TTC549 (cell line): Measurements from ENCODE around the gene ETFDH.
"Not testable (repeated sequence)": the region's sequence is repeated elsewhere in the genome, so short reads cannot be mapped to it uniquely, and the experiment has no call there.

Experiments
- FAIRE-seq: peaks from 2 replicates; lab custom pipeline; 2012; peaks lifted over from hg19 to GRCh38; lab: Jason Lieb, UNC

ETFDH gene

DNA sequence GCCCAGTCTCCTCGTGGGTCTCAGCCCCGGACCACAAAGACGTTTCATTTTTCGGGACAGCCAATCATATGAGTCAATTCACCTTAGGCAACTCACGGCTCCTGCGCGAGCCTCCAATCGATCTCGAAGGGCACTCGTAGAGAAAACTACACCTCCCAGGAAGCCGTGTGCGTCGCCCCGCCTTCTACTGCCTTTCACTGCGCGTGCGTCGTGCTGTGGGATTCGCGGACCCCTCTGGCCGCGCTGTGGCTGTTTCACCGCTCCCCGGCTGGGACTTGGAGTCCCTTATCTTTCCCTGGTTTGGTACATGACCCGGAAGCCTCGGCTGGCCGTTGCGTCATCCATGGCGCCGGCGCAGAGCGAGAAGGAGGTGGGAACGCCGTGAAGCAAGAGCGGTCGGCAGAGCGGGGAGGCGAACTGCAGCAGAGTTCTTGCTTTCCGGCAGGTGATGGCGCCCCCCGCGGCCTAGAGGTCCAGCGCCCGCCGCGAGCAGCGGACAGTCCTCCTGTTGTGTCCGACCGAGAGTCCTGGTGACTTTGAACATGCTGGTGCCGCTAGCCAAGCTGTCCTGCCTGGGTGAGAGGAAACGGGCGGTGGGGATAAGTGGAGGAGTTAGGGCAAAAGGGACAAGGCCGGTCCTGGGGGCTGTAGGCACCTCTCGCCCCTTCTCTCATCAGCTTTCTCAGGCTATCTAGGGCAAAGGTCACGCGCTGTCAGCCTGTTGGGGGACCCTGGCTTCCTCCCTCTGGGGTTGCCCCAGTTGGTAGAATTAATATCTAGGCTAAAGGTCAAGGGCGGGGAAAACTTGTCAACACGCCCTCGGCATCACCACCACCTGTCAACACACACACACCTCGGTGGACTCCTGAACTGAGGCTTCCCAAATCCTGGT is at the start of gene ETFDH:
Gene ETFDH (plus strand): TSS at position 382 of the 892 bp plus-strand sequence. CDS start 161 bp downstream, at position 543.
- FAIRE-seq: peak; percentile 97

DNA sequence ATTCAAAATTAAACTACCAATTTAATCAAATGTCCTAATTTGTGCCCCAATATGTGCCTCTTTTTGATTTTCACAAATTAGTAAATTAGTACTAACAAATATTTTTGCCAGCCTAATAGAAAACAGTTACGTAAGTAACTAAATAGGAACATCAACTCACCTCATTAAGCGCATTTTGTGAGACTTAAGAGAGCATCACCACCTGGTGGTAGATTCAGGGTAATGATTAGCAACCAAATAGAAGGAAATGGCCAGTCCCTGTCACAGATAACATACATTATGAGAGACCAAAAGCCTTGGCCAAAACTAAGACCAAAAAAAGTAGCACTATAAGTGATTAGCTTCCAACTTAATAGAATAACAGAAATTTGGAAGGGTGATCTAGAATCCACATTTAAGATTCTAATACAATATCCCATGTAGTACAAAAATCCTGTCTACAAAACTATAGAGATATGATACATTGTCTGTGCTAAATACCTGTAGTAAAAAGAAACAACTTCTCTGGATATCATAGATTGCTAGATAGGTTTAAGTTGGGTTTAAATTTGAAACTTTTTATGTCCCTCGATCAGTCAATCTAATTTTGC is 47.1 kb upstream of the ETFDH start:
- FAIRE-seq: peak; percentile 93

DNA sequence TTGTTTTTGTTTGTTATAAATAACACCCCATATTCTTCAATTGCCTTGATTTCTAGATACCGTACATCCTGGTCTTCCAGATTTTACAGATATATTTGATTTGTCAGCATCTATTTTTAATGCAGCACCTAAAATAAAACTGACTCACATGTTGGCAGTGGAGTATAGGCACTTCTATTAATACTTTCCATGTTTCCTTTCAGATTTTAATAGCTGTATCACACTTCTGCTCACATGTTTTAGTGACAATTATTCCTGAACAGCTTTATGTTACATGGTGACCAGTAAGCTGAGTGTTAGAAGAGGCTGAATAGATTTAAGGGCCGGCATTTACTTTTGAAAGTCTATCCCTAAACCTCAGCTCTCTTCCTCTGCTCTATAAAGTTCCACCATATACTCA is 46.6 kb upstream of the ETFDH start:
- FAIRE-seq: no peak

DNA sequence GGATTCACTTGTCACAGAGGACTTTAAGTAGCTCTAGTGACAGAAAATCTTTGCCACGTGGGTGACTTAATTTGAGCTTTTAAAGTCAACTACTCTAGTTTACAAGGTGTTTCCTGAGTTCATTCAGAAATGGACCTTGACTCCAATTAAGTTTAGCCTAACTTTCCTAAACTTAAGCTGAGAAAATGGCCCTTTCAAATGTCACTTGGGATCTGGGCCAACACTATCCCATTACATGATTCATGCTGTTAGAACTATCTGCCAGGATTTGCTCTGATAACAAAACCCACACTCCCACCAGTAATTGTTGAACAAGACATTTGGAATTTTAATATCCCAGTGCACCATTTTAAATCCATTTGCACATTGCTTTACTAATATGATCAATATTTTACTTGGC is 41.2 kb upstream of the ETFDH start:
- no peak for FAIRE-seq

DNA sequence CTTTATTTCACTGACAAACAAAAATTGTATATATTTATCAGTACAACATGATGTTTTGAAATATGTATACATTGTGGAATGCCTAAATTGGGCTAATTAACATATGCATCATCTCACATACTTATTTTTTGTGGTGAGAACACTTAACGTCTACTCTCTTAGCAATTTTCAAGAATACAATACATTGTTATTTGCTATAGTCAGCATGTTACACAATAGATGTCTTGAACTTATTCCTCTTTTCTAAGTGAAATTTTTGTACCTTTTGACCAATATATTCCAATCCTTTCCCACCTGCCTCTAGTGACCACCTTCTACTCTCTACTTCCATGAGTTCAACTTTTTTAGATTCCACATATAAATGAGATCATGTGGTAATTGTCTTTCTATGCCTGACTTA is 35.5 kb upstream of the ETFDH start:
- no peak for FAIRE-seq

DNA sequence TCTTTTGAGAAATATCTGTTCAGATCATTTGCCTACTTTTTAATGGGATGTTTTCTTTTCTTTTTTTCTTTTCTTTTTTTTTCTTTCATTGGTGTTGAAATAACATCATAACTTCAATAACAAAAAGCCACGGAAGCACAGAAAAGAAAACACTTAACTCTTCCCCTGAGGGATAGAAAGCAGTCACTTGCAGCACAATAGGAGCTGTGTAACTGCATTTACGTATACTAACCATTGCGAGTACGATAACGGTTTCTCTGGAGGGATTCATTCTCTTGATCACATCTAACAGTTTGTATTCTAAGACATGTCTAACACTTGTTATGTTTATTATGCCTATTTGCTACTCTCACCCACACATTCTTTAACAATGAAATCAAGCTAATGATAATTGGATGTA is 27.7 kb upstream of the ETFDH start:
- FAIRE-seq: no peak

DNA sequence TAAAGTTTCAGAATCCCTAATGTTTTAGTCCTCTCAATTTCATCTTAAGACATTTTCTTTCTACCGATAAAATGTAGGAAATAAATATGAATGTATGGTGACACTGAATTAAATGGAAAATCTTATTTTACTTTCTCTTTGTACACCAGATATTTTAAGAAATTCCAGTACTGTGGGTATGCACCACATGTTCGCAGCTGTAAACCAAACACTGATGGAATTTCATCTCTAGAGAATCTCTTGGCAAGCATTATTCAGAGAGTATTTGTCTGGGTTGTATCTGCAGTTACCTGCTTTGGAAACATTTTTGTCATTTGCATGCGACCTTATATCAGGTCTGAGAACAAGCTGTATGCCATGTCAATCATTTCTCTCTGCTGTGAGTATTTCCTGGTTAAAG is 27.3 kb upstream of the ETFDH start:
- FAIRE-seq: no peak

DNA sequence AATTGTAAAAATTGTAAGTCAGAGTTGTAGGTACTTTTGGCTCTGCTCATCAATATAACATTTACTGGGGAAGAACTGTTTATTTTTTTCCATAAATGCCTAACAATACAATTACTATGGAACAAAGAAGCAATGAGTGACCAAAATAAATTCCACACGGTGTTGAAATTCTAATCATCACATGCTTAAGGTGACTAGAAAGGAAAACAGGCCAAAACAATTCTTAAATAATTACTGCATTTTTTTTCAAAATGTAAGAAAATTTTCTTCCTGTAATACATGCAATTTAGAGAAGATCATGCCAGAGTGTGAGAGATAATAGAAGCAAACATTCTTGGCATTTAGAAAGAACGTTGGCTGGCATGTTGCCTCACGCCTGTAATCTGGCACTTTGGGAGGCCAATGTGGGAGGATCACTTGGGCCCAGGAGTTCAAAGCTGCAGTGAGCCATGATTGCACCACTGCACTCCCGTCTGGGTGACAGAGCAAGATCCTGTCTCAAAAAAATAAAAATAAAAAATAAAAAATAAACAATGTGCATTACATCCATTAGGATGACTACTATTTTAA is 22.9 kb upstream of the ETFDH start:
- FAIRE-seq: no peak

DNA sequence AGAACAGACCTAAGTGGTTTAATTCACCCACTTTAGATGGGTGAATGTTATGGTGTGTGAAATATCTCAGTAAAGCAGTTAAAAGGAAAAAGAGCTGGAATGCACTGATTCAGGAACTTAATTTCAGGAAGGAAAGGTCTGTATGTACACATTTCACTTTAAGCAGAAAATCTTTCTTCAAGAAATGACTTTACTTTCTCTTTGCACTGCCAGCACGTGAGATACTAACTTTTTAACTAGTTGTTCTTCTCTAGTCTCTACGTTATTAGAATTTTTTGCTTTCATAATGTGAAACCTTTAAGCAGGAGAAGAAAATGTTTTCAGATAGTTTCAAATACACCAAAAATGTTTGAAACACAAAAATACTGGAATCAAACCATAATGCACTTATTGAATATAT is 19.2 kb upstream of the ETFDH start:
- FAIRE-seq: no peak

DNA sequence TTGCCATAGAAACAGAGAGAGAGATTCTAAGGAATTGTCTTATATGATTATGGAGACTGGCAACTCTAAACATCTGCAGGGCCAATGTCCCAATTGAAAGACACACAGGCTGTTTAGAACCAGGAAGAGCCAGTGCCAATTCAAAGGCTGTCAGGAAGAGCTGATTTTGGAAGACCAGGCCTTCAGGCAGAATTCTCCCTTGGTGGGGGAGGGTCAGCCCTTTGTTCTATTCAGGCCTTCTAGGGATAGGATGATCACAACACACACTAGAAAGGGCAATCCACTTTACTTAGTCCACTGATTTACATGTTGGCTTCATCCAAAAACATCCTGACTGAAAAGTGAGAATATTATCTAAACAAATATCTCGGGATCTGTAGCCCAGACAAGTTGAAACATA is 15.7 kb upstream of the ETFDH start:
- FAIRE-seq: no peak

DNA sequence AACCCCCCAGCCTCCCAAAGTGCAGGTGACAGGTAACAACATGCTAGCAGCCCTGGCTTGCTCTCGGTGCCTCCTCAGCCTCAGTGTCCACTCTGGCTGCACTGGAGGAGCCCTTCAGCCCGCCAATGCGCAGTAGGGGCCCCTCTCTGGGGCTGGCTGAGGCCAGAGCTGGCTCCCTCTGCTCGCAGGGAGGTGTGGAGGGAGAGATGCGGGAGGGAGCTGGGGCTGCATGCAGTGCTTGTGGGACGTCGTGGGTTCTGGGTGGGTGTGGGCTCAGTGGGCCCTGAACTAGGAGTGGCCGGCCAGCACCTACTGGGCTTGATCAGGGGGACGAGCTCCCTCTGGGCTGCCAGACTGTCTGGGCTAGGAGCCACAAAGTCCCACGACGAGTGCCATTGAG is 14.8 kb upstream of the ETFDH start:
- FAIRE-seq: no peak

DNA sequence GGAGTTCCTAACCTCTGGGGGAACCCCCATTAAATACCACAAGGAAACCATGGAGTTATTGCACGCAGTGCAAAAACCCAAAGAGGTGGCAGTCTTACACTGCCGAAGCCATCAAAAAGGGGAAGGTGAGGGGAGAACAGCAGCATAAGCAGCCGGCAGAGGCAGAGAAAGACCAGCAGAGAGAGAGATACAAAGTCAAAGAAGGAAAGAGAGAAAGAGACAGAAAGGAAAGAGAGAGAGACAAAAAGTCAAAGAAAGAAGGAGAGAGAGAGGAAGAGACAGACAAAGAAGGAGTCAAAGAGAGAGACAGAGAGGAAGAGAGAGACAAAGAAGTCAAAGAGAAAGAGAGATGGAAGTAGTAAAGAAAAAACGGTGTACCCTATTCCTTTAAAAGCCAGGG is 8.8 kb upstream of the ETFDH start:
- not testable (repeated sequence) for FAIRE-seq

DNA sequence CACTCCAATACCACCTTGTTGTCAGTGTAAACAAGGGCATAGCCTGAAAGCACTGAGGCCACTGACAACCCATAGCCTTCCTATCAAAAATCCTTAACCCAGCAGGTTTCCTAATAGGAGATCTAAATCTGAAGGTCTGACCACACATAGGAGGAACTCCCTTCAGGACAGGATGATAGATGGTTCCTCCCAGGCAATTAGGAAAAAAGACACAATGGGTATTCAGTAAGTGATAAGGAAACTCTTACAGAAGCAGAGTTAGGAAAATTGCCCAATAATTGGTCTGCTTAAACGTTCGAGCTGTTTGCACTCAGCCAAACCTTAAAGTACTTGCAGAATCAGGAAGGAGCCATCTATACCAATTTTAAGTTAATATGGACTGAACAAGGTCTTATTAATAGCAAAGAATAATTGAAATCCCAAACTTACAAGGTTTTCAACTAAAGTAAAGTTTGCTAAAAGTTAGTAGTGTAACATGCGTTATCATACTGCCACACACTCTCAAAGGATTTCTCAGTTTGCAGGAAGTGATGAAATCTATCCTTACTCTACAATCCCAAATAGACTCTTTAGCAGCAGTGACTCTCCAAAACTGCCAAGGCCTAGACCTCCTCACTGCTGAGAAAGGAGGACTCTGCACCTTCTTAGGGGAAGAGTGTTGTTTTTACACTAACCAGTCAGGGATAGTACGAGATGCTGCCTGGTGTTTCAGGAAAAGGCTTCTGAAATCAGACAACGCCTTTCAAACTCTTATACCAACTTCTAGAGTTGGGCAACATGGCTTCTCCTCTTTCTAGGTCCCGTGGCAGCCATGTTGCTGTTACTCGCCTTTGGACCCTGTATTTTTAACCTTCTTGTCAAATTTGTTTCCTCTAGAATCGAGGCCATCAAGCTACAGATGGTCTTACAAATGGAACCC is 8.1 kb upstream of the ETFDH start:
- not testable (repeated sequence) for FAIRE-seq

DNA sequence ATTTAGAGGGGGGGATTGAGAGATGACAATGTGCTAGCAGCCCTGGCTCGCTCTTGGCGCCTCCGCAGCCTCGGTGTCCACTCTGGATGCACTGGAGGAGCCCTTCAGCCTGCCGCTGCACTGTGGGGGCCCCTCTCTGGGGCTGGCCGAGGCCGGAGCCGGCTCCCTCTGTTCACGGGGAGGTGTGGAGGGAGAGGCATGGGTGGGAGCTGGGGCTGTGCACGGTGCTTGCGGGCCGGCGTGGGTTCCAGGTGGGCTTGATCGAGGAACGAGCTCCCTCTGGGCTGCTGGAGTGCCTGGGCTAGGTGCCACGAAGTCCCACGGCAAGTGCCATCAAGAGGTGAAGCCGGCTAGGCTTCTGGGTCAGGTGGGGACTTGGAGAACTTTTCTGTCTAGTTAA is 7.3 kb upstream of the ETFDH start:
- FAIRE-seq: no peak

DNA sequence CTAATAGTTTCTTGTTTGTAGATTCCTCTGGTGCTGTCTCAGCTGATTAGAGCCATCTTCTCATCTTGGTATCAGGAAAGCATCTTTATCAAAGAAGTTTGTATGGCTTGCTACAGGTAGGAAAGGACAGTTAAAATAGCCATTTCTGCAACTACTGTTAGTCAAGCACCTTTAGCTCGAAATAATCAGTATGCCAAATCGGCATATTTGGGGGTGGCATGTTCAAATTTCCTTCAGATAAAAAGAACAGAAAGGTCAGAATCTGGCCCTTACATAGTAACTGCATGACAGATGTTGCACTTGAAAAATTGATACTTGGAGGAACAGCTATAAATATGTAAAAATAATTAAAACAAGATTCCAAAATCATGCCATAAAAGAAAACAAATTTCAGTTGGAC is 5.2 kb upstream of the ETFDH start:
- FAIRE-seq: no peak

DNA sequence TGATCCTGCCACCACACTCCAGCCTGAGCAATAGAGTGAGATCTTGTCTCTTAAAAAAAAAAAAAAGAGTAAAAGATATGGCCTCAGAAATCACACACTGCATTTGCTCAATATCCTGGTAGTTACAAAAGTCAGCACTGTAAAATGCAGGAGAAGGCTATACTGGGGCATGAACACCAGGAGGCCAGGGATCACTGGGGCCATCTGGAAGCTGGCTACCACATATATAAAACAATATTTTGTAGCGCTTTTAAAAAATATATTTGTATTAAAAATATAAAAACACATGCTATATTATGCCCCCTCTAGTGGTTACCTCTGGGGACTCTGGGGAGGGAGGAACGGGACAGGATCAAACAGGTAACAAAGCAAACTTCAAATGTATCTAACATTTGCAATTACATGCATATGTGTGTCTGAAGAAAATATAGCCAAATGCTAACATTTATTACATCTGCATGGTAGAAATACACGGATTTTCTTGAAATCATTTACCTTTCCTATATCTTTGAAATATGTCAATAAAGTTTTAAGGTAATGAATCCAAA is 4.4 kb upstream of the ETFDH start:
- FAIRE-seq: no peak

DNA sequence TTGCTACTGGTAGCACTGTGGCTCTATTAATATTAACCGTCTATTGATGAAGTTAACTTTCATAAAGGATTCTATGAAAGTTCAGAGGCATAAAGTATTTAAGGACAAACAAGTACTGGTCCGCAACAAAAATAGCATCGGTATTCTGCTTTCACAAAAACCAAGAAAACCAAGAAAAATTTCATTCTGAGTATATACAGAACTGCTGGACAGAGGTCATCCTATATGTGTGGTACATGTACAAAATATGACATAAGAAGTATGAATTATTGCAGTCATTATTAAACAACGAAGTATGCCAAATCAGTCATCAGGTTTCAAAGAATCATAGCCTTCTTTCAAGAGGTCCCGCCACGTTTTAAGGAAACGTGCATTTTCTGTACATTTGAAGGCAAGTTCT is 2.8 kb upstream of the ETFDH start:
- no peak for FAIRE-seq

DNA sequence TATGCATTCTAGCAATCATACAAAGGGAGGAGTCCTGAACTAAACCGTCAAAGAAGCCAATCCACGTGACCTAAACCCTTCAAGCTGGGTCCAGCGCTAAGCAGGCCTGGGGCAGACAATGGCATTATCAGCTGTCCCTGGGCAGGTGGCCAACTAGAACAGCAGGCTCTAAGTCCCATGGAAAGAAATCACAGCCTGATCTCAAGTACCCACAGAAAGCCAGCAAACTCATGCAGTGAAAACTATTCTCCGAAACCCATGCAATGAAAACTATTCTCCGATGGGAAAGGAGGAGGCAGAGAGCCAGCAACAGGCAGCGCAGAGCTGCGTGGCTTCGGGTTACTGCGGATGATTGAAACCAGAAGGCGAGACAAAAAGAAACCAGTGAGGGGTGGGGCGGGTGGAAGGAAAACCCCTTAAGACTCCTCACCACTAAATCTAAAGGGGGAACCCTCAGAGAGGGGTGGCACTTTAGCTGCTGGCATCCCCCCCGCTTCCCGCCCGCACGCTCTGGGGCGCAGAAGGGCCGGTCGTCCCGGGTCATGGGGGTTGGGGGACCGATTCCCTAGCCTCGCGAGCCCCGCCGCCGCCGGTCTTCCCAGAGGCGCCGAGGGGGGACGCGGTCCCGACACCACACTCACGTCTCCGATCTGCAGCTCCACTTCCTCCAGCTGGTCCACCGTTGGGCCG is 976 bp upstream of the ETFDH start:
- FAIRE-seq: no peak

DNA sequence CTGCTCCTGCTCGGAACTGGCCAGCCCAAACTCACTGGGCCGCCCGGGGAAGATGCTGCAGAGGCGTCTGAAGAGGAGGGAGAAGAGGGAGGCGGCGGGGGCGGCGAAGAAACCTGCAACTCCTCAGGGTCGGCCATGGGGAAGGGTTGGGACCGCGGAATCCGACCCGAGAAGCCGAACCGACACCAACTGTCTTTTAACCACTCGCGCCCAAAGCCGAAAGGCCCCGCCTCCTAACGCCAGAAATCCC is 506 bp upstream of the ETFDH start, which contains the start of gene C4orf46:
Gene C4orf46 (minus strand): TSS at position 223 of the 250 bp plus-strand sequence. CDS start 86 bp downstream, at position 137.
- FAIRE-seq: no peak

DNA sequence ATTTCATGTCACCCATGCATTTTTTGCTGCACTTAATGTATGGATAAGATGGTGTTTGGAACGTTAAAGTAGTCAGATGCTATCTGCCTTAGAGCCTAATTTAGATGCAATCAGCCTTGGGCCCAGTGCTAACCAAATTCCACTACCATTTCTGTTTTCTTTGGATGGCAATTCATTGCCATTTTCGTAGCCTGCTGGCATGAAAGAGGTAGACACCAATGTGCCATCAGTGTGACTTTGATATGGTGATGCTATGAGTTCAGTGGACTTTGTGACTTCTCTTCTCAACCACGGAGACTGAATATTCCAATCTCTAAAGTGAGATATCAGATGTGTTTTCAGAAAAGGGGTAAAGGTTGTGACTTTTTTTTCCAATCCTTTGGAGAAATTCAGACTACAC is 1.5 kb downstream of the ETFDH start:
- no peak for FAIRE-seq

DNA sequence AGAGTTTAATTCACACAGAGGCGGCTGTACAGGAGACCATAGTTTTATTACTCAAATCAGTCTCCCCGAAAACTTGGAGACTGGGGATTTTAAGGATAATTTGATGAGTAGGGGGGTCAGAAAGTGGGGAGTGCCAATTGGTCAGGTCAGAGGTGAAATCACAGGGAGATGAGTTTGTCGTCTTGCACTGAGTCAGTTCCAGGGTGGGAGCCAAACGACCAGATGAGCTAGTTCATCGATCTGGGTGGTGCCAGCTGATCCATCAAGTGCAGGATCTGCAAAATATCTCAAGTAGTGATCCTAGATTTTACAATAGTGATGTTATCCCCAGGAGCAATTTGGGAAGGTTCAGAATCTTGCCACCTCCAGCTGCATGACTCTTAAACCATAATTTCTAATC is 4.0 kb downstream of the ETFDH start:
- FAIRE-seq: no peak

DNA sequence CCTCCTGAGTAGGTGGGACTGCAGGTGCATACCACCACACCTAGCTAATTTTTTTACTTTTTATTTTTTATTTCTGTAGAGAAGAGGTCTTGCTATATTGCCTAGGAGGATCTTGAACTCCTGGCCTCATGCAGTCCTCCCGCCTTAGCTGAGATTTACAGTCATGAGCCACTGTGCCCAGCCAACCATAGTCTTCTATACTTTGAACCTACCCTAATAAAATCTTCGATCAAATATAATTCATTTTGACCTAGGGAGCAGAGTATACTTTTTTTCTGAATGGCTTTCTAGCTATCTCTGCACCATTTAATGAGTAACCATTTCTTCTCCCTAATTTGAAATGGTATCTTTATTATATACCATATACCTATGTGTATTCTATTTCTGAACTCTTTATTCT is 6.7 kb downstream of the ETFDH start:
- no peak for FAIRE-seq
